IPS-11a (cell line): Measurements from ENCODE around the gene CARD9.
A peak's percentile ranks its signal among the peaks of the same experiment; 100 is the strongest.

Source experiments
- H3K4me3 ChIP-seq: one replicate; pipeline ENCODE4 v1.5.1; 2013; ENCODE audit warnings: low read depth, low read length, control low read depth

The CARD9 gene

GRCh38 chr9:136351252-136351800 is 22.1 kb downstream of the CARD9 start:
- H3K4me3 ChIP-seq, result no peak overlapping the region

GRCh38 chr9:136349546-136349945 is 23.9 kb downstream of the CARD9 start:
- no peak overlapping the region for H3K4me3 ChIP-seq

- H3K4me3 ChIP-seq, result no peak overlapping the region
These were observed 24.8 kb downstream of the CARD9 start for GRCh38 chr9:136348691-136349090.

GRCh38 chr9:136347472-136348256 is 25.8 kb downstream of the CARD9 start:
- no peak overlapping the region for H3K4me3 ChIP-seq

- no peak overlapping the region for H3K4me3 ChIP-seq
These were observed 26.5 kb downstream of the CARD9 start for GRCh38 chr9:136346927-136347465.

GRCh38 chr9:136346157-136346481 is 27.4 kb downstream of the CARD9 start:
- no peak overlapping the region for H3K4me3 ChIP-seq

GRCh38 chr9:136345281-136346156 is 27.9 kb downstream of the CARD9 start:
- H3K4me3 ChIP-seq, result no peak overlapping the region

- no peak overlapping the region for H3K4me3 ChIP-seq
These were observed 28.8 kb downstream of the CARD9 start for GRCh38 chr9:136344544-136345280.

- no peak overlapping the region for H3K4me3 ChIP-seq
These were observed 29.6 kb downstream of the CARD9 start for GRCh38 chr9:136343884-136344269.

- H3K4me3 ChIP-seq, result no peak overlapping the region
These were observed 30.2 kb downstream of the CARD9 start for GRCh38 chr9:136343121-136343883.

GRCh38 chr9:136342181-136343120 is 31.0 kb downstream of the CARD9 start:
- H3K4me3 ChIP-seq, result peak overlapping the region; percentile 20

GRCh38 chr9:136341769-136342168 is 31.7 kb downstream of the CARD9 start:
- H3K4me3 ChIP-seq, result no peak overlapping the region

GRCh38 chr9:136341042-136341655 is 32.3 kb downstream of the CARD9 start:
- H3K4me3 ChIP-seq, result no peak overlapping the region

GRCh38 chr9:136340356-136341041 is 33.0 kb downstream of the CARD9 start:
- no peak overlapping the region for H3K4me3 ChIP-seq

GRCh38 chr9:136339958-136340310 is 33.5 kb downstream of the CARD9 start:
- no peak overlapping the region for H3K4me3 ChIP-seq

- no peak overlapping the region for H3K4me3 ChIP-seq
These were observed 34.1 kb downstream of the CARD9 start for GRCh38 chr9:136339173-136339957.

GRCh38 chr9:136338511-136338910 is 35.0 kb downstream of the CARD9 start:
- H3K4me3 ChIP-seq, result no peak overlapping the region
